Hepatocyte (in vitro differentiated cells): ENCODE results near the gene DENND1A.

ENCODE experiments used
- CTCF ChIP-seq: fragments of 200-600 bp; sonication (generic); IDR thresholded peaks from 2 replicates; pipeline ENCODE4 v1.5.1; 2016; ENCODE audit warnings: antibody characterized with exemption, mild to moderate bottlenecking; ENCODE audit not compliant: poor library complexity
- EZH2 ChIP-seq: fragments of 200-600 bp; sonication (generic); IDR thresholded peaks from 2 replicates; pipeline ENCODE4 v1.6.1; 2016; ENCODE audit warnings: antibody characterized with exemption, mild to moderate bottlenecking, borderline replicate concordance
- EZH2phosphoT487 ChIP-seq: fragments of 200-600 bp; sonication (generic); IDR thresholded peaks from one replicate; pipeline ENCODE4 v1.6.1; 2018; ENCODE audit warnings: antibody characterized with exemption, mild to moderate bottlenecking, low read depth, moderate library complexity; ENCODE audit not compliant: unreplicated experiment, severe bottlenecking

- TF ChIP-seq CTCF (no peak), EZH2phosphoT487 (no peak), EZH2 (no peak)
Measured at GRCh38 chr9:123509646-123510045, 420.3 kb downstream of the DENND1A start.
